RWPE2 (cell line): ENCODE results near the gene MYH15.

Experiments used
- ATAC-seq: fragments of 200-7000 bp; cut with Tn5 transposase; 3 replicates; pipeline ENCODE4 v1.9.1; 2021; ENCODE audit warnings: low read depth
- DNase-seq: peaks from one replicate; pipeline ENCODE4 v3.0.0-alpha.2; 2020; ENCODE audit warnings: low spot score
- H3K27ac ChIP-seq: fragments of 450-650 bp; 2 replicates; pipeline ENCODE4 v1.5.1; 2017; ENCODE audit warnings: mild to moderate bottlenecking; ENCODE audit not compliant: poor library complexity, severe bottlenecking
- H3K27me3 ChIP-seq: fragments of 250-450 bp; sonication (Bioruptor Pico); 2 replicates; pipeline ENCODE4 v1.5.1; 2021; ENCODE audit warnings: mild to moderate bottlenecking, moderate library complexity; ENCODE audit not compliant: insufficient read depth, poor library complexity, severe bottlenecking
- H3K36me3 ChIP-seq: fragments of 250-450 bp; sonication (Bioruptor Pico); 2 replicates; pipeline ENCODE4 v1.5.1; 2020; ENCODE audit warnings: low read depth, mild to moderate bottlenecking, moderate library complexity
- H3K4me1 ChIP-seq: fragments of 250-450 bp; sonication (Bioruptor Pico); 2 replicates; pipeline ENCODE4 v1.5.1; 2021; ENCODE audit warnings: mild to moderate bottlenecking, moderate library complexity; ENCODE audit not compliant: insufficient read depth, poor library complexity, severe bottlenecking
- H3K4me3 ChIP-seq: fragments of 250-450 bp; sonication (Bioruptor Pico); 2 replicates; pipeline ENCODE4 v1.5.1; 2021; ENCODE audit warnings: mild to moderate bottlenecking, moderate library complexity; ENCODE audit not compliant: severe bottlenecking
- H3K9me3 ChIP-seq: fragments of 250-450 bp; sonication (Bioruptor Pico); 2 replicates; pipeline ENCODE4 v1.5.1; 2021; ENCODE audit warnings: mild to moderate bottlenecking, moderate library complexity; ENCODE audit not compliant: severe bottlenecking
- TF ChIP-seq, protein P1 (sequence below): fragments of 450-650 bp; IDR thresholded peaks from one replicate; pipeline ENCODE4 v1.5.1; 2017; ENCODE audit warnings: mild to moderate bottlenecking, moderate library complexity; ENCODE audit not compliant: poor library complexity, severe bottlenecking

MYH15 gene

DNA sequence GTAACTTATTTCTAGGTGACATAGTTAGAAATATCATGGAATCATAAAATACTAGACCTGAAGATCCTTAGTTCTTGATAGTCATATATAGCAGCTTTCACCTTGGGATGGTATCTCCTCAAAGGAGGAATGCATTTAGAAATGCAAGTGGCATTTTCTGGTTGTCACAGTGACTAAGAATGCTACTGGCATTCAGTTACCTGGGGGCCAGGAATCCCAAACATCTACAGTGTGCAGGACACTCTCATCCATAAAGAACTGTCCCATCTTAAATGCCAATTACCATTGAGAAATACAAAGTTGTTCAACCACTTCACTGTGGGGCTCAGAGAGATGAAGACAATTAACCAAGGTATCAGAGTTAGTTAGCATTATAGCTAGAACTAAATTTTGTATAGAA lies 36.7 kb downstream of the MYH15 start:
- ATAC-seq (no peak), DNase-seq (no peak)
- TF ChIP-seq, protein P1, sequence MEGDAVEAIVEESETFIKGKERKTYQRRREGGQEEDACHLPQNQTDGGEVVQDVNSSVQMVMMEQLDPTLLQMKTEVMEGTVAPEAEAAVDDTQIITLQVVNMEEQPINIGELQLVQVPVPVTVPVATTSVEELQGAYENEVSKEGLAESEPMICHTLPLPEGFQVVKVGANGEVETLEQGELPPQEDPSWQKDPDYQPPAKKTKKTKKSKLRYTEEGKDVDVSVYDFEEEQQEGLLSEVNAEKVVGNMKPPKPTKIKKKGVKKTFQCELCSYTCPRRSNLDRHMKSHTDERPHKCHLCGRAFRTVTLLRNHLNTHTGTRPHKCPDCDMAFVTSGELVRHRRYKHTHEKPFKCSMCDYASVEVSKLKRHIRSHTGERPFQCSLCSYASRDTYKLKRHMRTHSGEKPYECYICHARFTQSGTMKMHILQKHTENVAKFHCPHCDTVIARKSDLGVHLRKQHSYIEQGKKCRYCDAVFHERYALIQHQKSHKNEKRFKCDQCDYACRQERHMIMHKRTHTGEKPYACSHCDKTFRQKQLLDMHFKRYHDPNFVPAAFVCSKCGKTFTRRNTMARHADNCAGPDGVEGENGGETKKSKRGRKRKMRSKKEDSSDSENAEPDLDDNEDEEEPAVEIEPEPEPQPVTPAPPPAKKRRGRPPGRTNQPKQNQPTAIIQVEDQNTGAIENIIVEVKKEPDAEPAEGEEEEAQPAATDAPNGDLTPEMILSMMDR: no peak
- H3K27ac ChIP-seq: peak overlapping the region; percentile 96
- no peak overlapping the region for H3K4me3 ChIP-seq
- H3K9me3 ChIP-seq: no peaks in the 10 kb centered on the region
- peaks cover 25% of the 10 kb centered on the region for H3K4me1 ChIP-seq
- H3K36me3 ChIP-seq: no peaks in the 10 kb centered on the region
- H3K27me3 ChIP-seq: no peaks in the 10 kb centered on the region

DNA sequence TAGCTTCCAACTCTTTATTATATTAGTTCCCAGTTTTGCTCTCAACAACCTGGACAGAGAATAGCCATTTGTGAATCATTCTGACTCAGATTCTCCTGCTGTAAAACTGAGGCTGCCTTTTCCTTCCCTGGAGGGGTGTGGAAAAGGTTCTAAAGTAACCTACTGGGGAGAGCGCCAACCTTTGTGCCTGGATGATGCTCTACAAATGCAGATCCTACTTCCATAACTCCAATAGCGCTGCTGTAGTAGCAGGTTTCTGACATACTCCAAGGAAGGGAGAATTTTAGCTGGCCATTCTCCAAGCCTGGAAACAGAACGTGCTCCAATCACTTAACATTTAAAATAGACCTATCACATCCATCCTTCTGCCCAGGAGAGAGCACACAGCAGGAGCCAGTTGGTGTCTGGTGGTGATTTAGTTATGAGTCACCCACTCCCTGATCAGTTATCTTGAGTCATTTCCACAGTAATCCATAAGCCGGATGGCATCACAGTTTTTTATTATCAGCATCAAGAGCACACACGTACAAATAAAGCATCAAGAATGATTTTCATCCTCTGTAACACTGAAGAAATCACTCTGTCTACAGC lies 38.3 kb downstream of the MYH15 start:
- TF ChIP-seq, protein P1: no peak
- Histone ChIP-seq H3K36me3 (no peaks in the 10 kb centered on the region), H3K9me3 (no peaks in the 10 kb centered on the region), H3K4me3 (no peak overlapping the region), H3K27me3 (no peaks in the 10 kb centered on the region), H3K4me1 (peaks cover 25% of the 10 kb centered on the region), H3K27ac (peak overlapping the region; percentile 96)
- DNase-seq: peak; percentile 74
- peak; percentile 95 for ATAC-seq

DNA sequence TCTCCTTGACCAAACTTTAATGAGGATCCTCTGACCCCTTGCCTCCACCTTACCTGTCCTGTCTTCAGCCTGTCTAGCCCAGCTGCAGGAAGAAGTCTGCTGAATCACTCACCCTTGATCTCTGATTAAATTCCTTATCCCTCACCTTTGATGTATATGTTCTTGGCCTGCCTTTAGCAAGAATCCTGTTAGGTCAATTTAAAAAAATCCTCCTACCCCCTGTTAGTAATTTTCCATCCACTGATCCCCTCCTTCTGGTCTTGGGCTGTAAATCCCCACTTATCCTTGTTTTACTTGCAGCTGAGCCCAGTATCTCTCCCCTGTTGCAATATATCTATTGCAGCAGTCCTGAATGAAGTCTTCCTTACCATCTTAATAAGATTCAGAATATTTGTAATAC lies 39.0 kb downstream of the MYH15 start:
- peak overlapping the region; percentile 96 for H3K27ac ChIP-seq
- no peak for DNase-seq
- TF ChIP-seq, protein P1: no peak

DNA sequence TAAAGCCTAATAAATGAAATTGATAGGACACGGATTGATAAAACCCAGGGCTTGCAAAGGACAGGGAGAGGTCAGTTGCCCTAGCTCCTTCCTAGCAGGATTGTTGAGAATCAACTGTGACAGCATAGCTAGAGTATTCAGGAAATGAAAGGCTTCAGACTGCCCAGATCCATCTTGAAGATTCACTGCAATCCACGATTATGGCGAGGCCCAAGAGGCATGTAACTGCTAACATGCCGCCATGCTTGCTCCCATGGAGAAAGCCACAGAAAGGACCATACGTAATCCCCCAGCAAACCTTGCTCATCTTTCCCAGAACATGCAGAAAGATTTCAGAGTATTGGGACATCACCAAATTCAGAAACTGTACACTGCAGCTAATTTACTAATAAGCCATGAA lies 41.3 kb downstream of the MYH15 start:
- no peak for ATAC-seq
- TF ChIP-seq, protein P1: no peak
- Histone ChIP-seq H3K9me3 (no peaks in the 10 kb centered on the region), H3K4me1 (peaks cover 25% of the 10 kb centered on the region), H3K27ac (no peak overlapping the region), H3K36me3 (no peaks in the 10 kb centered on the region), H3K27me3 (no peaks in the 10 kb centered on the region), H3K4me3 (no peak overlapping the region)
- DNase-seq: no peak

More for the DNA sequence above, 39.0 kb downstream of the MYH15 start:
- H3K36me3 ChIP-seq: no peaks in the 10 kb centered on the region
- no peaks in the 10 kb centered on the region for H3K27me3 ChIP-seq
- peak; percentile 33 for ATAC-seq
- H3K4me1 ChIP-seq: peaks cover 25% of the 10 kb centered on the region
- H3K9me3 ChIP-seq: no peaks in the 10 kb centered on the region
- H3K4me3 ChIP-seq: no peak overlapping the region

DNA sequence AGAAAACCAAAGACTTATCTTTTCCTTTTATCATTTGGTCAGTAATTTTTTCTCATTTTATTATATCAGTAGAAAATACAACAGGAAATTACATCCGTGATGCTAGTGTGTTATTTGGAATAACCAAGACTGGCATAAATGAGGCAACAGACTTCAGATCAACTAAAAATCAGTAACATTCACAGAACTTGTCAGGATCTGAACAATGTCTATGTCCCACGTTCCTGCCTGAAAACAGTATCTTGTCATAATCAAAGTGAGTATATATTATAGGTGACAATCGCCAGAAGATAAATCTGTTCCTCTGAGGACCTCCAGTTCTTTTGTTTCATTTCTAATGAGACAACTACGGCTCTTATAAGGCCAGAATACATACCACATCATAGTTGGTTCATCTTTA lies 41.8 kb downstream of the MYH15 start:
- ATAC-seq: no peak
- no peaks in the 10 kb centered on the region for H3K9me3 ChIP-seq
- H3K36me3 ChIP-seq: no peaks in the 10 kb centered on the region
- no peak for DNase-seq
- H3K27ac ChIP-seq: no peak overlapping the region
- H3K27me3 ChIP-seq: no peaks in the 10 kb centered on the region
- peaks cover 25% of the 10 kb centered on the region for H3K4me1 ChIP-seq
- no peak overlapping the region for H3K4me3 ChIP-seq
- TF ChIP-seq, protein P1: no peak
